ENCODE data around the gene INAVA.

INAVA gene, protein sequence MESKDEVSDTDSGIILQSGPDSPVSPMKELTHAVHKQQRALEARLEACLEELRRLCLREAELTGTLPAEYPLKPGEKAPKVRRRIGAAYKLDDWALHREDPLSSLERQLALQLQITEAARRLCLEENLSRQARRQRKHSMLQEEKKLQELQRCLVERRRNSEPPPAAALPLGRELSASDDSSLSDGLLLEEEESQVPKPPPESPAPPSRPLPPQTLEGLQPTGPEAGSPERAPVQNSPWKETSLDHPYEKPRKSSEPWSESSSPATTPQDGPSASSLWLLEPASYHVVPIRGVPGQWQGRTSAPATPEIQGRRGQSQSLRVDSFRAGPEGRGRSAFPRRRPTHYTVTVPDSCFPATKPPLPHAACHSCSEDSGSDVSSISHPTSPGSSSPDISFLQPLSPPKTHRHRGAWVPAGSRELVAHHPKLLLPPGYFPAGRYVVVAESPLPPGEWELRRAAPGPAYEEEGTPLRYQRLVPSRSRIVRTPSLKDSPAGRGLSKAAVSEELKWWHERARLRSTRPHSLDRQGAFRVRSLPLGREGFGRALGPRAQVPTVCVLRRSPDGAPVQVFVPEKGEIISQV

DNA sequence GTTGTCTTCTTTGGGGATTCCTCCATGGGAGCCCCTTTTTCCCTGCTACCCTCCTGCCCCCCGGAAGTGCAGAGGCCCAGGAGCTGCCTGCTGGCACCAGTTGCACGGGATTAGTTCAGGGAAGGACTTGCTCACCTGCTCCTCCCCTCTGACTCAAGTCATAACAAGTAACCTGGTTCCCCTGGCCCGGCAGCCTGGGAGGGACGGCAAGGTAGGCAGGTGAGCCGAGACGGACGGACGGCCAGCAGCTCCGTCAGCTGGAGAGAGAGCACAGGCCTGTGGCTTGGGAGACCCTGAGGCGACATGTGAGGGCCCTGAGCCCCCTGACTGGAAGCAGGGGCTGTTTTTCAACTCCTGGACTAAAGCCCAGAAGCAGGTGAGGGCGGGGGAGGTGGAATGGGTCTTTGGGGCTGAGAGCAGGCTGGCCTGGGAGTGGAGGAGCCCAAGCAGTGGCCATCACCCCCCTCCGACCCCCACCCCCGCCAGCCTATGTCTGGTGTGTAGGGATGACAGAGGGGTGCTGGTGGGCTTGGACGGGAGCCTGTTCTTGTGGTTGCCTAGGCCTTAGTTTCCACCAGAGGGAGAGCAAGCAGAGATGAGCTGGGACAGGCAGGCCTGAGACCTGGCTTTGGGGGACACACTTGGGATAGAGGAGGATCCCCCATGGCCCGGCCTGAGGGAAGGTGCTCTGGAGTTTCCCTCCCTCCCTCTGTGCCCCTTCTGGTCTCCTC is at the start of gene INAVA:
Gene INAVA, plus strand, starts transcription at position 189 of the 731 bp plus-strand sequence. CDS start 3,501 bp downstream, outside the sequence.
- DNase-seq (ENCODE audit: low read depth in 2 of 2) = no peak

DNA sequence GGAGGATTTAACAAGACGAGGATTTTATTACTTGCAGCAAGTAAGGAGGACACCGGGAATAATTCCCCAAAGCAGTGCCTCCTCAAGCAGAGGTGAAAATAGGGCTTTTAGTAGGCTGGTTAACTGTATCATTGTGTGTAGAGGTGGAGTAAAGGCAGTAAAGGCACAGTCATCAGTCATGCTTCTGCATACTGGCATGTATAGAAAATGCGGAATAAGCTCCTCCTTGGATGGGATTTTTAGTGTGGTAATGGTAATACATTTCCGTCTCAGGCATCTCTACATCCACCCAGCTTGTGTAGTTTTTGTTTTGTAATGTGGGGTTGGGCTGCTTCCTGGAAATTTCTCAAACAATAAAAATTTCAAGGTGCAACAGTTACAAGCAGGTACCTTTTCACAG is 49.3 kb upstream of the INAVA start:
- DNase-seq (ENCODE audit: low read depth in 2 of 2) = no peak

DNA sequence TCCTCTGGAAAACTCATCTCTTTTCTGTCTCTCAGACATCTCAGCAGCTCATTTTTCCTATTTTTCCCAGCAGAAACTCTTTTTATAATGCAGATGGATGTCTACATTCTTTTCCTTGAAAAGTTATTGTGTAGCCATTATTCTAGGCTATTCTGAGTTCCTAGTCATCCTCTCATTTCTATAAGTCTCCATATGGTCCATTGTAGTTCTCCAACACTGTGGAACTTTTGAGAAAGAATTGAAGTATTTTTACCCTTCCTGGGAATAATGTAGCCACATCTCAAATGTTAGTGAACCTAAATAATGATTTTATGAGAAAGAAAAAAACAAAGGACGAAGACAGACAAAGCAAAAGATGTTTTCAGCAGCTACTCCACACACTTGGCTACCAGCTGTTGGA is 48.3 kb upstream of the INAVA start:
- no peak for DNase-seq (ENCODE audit: low read depth in 2 of 2)

DNA sequence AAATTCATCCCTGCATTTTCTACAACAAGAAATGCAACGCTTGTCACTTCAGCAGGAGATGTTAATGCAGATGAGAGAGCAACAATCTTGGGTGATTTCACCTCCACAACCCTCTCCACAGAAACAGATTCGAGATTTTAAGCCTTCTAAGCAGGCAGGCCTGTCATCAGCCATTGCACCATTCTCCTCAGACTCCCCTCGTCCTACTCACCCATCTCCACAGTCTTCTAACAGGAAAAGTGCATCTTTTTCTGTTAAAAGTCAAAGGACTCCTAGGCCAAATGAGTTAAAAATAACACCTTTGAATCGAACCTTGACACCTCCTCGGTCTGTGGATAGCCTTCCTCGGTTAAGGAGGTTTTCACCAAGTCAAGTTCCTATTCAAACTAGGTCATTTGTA is 45.3 kb upstream of the INAVA start:
- DNase-seq (ENCODE audit: low read depth in 2 of 2) = no peak

DNA sequence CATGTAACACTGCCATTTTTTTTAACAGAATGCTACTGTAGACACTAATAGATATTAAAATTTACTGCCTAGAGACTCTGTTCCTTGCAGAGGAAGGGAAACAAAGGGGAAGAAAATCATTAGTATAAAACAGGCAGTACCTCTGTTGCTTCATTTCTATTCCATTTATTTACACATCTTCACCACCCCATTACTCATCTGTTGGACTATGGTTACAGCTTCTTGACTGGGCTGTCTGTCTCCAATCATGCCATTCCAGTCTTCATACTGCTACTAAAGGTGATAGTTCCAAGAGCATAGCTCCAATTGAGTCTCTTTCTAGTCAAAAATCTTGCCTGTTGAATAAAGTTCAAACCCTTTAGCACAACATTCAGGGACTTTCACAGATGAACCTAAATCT is 44.1 kb upstream of the INAVA start:
- no peak for DNase-seq (ENCODE audit: low read depth in 2 of 2)

DNA sequence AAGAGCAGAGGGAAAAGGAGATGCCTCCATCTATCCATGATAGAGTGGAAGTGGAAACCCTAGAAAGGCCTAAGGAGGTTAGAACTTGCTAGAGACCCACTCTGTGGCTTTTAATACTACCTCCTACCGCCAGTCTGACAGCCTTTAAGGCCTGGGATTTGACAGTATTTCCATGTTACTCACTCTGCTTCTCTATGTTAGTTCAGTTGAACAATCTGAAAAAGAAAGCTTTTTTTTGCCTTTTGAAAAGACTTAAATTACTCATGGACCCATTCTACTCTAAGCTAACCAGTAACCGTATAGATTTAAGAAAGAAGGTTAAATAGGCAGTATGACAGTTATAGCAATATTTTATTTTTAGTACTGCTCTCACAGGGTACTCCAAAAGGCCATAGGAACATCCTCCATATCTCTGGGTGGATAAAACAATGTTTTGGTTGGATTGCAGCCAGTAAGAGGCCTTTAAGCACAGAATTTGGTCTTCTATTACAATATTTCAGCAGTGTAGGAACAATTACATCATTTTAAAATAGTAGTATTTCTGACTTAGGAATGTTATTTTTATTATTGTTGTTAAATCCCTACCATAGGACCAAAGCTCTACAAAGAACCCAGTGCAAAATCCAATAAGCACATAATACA is 37.9 kb upstream of the INAVA start:
- DNase-seq (ENCODE audit: low read depth in 2 of 2) = no peak

DNA sequence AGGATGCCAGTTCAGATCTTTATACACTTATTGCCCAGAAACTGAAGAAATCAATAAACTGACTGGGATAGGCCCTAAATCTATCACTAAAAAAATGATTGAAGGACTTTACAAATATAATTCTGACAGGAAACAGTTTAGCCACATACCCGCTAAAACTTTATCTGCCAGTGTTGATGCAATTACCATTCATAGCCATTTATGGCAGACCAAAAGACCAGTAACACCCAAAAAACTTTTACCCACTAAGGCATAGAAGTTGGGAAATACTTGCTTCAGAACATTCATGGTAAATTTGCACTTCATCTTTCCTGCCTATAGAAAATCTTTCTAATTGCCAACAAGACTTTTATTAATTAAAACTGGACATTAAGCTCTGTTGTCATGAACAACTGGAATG is 36.9 kb upstream of the INAVA start:
- no peak for DNase-seq (ENCODE audit: low read depth in 2 of 2)

DNA sequence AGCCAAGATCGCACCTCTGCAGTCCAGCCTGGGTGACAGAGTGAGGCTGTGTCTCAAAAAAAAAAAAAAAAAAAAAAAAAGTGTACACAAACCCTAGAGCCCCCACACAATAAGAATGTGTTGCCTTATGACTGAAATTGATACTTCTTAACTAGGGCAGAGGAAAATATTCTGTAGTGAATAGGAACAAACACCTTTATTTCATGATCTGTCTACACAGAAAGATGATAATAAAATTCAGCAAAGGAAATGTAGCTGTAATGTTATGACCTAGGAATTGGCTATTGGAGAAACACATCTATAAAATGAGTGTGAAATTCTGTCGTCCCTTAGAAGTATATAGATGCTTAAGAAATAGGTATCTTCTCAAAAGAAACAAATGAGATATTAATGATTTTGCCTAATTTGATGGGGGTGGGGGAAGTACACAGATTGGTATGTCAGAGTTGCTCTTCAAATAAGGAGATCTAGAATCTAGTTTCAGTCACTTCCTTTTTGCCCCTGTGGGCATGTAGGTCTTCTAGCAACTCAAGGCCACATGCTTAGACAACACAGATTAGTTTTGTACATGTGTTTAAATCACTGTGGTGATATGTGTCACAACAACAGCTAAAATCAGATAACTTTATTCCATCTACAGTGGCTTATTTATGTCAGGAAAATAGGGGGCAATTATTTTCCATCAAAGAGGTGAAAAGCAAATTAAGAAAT is 32.6 kb upstream of the INAVA start:
- no peak for DNase-seq (ENCODE audit: low read depth in 2 of 2)

DNA sequence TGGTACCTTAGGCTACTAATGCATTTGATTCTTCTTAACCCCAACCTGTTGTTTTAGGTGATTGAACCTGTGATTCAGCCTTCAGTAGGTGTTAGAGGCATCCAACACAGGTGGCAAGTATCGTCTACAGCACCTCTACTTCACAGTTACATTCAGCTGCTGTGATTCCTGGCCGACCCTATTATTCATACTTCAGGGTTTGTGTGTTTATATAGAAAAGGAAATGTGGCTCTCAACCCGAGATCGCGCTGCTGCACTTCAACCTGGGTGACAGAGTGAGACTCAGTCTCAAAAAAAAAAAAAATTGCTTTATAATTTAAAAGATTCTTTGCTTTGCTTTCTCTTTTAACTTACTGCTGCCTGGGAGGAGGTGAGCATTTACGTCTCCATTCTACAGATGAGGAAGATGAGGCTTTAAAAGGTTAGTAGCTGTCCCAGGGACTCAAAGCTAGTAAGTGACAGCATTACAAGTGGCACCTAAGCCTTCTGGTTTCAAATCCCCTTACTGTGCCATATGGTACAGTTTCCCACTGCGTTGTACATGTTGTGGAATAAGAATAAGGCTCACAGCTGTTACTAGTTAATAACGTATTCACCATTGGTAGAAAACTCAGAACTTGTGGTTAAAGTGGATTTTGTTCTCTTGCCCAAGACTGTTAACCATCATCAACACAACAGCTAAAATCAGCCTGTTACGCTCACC is 31.8 kb upstream of the INAVA start:
- DNase-seq (ENCODE audit: low read depth in 2 of 2) = no peak

DNA sequence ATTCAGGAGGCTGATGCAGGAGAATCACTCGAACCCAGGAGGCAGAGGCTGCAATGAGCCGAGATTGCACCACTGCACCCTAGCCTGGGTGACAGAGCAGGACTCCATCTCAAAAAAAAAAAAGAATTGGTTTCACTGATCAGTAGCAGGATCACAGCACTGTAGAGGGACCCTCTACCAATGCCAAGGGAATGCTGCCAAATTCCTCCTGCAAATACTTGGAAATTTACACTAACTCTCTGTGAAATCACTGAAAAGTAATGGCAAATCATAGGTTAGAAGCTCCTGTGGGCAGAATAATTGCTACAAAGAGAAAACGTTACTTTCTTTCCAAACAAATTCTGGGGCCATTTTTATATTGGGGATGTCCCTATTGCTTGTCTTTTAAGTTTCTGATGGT is 28.6 kb upstream of the INAVA start:
- no peak for DNase-seq (ENCODE audit: low read depth in 2 of 2)

DNA sequence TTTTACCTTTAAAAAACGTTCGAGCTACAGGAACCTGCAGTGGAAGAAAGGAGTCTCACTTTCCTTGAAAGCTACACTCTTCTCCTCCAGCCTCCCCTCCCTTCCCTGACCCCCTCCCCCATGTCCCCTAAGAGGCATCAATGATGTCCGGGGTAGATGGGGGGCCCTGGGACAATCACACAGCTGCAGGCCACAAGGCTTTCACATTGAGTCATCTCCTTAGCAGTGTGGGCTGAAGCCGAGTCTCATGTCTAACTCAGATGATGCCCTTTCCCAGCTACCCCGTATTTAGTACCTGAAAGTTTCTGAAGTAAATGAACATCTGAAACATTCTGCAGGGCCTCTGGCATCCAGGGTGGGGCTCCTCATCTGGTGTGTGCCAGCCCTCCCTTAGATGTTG is 28.2 kb upstream of the INAVA start:
- no peak for DNase-seq (ENCODE audit: low read depth in 2 of 2)

DNA sequence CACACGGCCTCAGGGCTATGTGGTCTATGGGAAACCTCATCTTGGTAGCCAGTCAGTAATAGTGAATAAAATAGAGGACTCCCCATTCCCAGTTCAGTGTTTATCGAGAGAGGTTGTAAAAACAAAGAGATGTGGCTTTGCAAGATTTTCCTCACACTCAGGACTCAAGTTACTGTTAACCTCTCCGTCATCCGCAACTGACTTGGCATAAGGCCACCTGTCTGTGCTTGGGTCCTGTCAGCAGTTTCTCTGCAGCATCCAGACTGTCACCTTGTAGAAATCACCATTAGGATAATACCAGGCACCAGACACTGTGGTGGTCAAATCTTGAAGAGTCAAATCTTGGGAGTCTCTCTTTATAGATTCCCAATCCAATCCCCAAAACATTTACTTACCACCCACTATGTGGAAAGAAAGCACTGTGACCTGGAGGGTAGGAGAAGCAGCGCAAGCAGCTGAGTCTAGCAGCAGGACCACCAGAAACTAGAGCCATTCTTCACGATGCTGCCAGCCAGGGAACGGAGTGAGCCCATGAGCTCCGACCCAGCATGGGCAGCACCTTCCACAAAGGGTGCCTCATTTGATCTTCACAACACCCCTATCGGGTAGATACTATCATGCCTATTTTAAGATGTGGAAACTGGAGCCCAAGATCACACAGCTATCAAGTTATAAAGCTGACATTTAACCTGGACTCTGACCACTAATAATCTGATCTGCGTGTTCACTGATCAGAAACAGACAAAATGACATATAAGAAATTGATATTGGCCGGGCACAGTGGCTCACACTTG is 27.5 kb upstream of the INAVA start:
- no peak for DNase-seq (ENCODE audit: low read depth in 2 of 2)

DNA sequence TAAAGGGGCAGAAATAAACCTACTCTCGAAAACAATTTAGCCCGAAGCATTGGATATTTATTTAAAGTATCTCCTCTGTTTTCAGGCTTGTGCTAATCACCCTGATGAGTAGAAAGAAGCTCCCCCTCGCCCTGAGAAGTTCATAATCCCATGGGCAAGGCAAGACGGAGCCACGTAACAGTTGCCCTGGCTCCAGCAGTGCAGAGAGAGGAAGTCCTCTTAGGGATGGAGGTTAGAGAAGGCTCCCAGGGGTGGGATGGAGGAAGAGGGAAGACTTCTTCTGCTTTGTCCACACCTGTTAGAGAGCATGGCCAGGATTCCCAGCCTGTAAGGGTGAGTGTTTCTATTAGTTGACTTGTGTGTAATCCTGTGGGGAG is 25.3 kb upstream of the INAVA start:
- no peak for DNase-seq (ENCODE audit: low read depth in 2 of 2)

DNA sequence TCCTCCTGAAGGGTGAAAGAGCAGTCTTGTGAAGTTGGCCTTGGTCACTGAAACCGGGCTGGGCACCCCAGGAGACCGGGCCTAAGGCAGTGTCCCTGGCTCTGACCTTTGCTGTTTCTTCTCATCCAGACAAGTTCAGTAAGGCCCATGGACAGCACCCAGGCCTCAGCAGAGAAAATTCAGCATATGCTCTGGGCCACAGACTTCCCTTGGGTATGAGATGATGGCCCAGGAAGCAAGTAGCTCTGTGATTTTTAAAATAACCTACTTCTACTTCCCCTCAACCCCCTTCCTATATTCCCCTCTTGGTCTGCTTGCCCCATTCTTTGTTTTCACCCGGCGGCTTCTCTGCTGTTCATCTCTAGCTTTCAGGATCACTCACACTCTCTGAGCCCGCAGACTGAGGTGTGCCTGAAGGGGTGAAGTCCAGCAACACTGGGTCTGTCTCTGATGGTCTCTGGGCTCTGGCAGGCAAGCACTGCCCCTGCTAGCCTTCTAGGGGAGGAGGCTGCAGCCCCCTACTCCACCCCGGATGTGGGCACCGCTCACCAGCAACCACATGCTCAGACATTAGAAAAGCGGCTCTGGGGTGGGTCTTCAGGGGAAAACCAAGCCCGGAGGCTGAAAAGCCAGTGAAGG is 24.8 kb upstream of the INAVA start:
- no peak for DNase-seq (ENCODE audit: low read depth in 2 of 2)

DNA sequence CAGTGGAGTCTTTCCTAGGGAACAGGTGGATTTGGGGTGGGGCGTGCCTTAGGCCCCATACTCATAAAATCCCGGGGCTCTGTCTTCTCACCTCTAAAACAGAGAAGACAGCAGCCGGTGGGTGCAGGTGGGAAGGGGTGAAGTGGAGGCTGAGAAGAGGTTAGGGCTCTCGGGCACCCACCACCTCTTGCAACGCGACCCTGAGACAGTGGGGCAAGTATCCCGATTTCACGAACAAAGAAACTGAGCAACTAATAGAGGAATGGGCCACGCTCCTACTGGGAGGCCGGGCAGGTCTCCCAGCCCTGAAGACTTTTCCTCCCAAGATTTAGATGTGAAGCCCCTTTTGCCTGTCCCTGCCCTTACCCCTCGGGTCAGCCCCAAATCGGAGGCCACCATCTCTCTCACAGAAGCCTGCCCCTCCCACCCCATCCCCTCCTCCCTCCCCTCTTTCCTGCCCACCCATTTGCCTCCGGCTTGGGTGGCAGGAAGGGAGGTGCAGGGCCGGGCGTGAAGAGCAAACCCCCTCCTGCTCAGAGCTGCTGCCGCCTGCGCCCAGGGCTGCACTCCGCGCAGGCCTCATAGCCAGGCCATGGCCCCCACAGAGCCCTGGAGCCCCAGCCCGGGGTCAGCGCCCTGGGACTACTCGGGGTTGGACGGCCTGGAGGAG is 22.1 kb upstream of the INAVA start, which contains the start of gene GPR25:
Gene GPR25, plus strand, starts transcription at position 536 of the 670 bp plus-strand sequence. Its CDS starts 57 bp downstream, at position 593.
- DNase-seq (ENCODE audit: low read depth in 2 of 2) = no peak

DNA sequence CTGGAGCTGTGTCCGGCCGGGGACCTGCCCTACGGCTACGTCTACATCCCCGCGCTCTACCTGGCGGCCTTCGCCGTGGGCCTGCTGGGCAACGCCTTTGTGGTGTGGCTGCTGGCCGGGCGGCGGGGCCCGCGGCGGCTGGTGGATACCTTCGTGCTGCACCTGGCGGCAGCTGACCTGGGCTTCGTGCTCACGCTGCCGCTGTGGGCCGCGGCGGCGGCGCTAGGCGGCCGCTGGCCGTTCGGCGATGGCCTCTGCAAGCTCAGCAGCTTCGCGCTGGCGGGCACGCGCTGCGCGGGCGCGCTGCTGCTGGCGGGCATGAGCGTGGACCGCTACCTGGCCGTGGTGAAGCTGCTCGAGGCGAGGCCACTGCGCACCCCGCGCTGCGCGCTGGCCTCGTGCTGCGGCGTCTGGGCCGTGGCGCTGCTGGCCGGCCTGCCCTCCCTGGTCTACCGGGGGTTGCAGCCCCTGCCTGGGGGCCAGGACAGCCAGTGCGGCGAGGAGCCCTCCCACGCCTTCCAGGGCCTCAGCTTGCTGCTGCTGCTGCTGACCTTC is 21.5 kb upstream of the INAVA start:
- no peak for DNase-seq (ENCODE audit: low read depth in 2 of 2)

DNA sequence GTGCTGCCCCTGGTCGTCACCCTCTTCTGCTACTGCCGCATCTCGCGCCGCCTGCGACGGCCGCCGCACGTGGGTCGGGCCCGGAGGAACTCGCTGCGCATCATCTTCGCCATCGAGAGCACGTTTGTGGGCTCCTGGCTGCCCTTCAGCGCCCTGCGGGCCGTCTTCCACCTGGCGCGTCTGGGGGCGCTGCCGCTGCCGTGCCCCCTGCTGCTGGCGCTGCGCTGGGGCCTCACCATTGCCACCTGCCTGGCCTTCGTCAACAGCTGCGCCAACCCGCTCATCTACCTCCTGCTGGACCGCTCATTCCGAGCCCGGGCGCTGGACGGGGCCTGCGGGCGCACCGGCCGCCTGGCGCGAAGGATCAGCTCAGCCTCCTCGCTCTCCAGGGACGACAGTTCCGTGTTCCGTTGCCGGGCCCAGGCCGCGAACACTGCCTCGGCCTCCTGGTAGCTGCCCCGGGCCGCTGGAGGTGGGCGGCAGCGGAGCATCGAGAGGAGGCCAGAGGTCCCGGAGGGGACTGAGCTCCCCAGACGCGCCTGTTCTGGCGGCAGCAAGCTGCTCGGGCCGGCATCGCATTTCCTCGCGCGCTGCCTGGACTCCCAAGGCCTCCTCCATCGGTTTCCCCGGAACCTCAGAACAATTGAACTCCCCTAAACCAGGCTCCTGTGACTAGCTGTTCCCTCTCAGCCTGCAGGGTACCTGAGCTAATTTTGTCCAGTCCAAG is 20.9 kb upstream of the INAVA start:
- DNase-seq (ENCODE audit: low read depth in 2 of 2) = no peak

DNA sequence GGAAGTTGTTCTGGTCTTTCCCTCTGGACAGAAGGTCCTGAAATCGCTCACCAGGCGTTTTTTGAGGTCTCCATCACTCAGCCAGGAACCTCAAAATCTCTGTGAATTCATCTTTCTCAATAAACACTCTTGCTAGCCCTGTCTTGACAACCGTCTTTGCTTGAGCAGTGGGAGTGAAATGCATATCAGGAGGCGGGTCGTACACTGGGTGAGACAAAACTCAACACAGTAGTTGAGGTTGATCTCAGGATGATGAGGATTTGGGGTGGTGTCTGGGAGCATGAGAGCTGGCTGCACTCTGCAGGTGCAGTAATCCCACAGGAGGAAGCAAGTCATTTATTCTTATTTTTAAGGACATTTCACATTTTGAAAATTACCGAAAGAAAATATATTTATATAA is 20.0 kb upstream of the INAVA start:
- no peak for DNase-seq (ENCODE audit: low read depth in 2 of 2)
